Central memory CD4-positive, alpha-beta T cell (primary cell): ENCODE measurements around the gene DPPA4.
"Not testable (repeated sequence)": the region's sequence is repeated elsewhere in the genome, so short reads cannot be mapped to it uniquely, and the experiment has no call there.

Experiments used
- DNase-seq: peaks from one replicate; pipeline ENCODE4 v3.0.0; 2022
- total RNA-seq, 3 experiments: gene quantifications; one replicate each; lab custom pipeline; 2026; lab: John Stamatoyannopoulos, UW

The DPPA4 gene
- 0 reads per million in 3 experiments for total RNA-seq

- no peak for DNase-seq
Observed at GRCh38 chr3:109337393-109337792, at the start of gene DPPA4. Gene DPPA4, minus strand, starts transcription at chr3:109337546. Its CDS starts 29 bp downstream, at chr3:109337517.

DNA sequence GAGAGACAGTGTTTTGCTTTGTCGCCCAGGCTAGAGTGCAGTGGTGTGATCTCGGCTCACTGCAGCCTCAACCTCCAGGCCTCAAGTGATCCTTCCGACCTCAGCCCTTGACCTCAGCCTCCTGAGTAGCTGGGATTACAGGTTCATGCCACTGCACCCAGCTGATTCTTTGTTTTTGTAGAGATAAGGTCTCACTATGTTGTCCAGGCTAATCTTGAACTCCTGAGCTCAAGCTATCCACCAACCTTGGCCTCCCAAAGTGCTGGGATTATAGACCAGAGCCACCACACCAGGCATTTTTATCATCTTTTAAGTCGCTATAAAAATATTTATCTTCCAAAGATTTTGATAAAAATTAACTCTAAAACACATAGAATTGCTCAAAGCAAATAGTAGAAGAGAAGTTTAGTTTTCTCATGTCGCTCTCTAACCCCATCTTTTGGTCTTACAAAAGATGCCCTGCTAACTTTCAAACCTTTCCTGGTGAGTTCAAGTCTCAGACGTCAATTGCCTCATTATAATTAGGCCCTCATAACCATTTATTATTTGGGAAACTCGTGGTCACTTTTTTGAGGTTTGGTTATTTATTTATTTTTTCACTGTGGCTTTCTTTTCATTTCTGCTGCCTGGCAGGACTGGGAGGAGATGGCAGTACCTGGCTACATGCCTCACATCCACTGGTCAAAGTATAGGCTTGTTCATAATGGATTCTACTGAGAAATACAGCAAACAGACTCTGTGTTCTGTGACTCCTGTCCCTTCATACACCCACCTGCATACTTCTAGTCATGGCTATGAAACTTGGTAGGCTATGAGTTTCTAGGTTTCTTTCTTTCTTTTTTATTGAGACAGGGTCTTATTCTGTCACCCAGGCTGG, 48.3 kb upstream of the DPPA4 start:
- DNase-seq = no peak

- no peak for DNase-seq
Observed at GRCh38 chr3:109384164-109384563, 46.8 kb upstream of the DPPA4 start.

DNA sequence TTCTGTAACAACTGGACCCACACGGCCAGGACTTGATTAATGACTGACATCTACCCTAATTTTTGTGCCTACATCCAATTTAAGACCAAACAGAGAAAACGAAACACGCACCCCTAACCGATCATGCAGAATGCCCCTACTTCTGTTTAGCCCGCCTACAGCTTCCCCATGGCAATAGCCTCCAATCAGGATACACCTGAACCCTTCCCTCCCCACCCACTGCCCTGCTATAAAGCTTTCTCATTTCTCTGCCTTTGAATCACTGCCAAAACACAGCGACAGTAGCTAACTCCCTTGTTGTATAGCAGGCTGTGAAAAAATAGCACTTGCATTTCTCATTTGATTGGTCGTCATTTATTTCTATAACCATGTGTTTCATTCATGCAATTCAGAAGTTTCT, 45.2 kb upstream of the DPPA4 start:
- no peak for DNase-seq

GRCh38 chr3:109375975-109376374, 38.6 kb upstream of the DPPA4 start:
- DNase-seq = no peak

- not testable (repeated sequence) for DNase-seq
Observed at GRCh38 chr3:109374434-109374833, 37.1 kb upstream of the DPPA4 start.

DNA sequence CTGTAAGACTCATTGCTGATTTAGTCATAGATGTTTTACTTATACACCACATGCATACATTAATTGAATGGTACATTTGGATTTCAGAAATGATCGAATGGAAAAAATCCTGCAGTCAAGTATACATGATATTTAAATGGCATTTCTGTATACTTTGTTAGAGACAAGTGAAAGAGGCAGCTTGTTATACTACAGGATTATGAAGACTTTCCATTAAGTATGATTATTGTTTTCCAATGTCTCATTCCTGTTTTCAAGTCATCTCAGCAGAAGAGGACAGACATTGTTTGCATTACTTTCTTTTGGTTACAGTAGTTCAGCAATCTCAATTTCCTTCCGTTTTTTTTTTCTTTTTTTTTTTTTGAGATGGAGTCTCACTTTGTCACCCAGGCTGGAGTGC, 36.6 kb upstream of the DPPA4 start:
- DNase-seq = no peak

- no peak for DNase-seq
Observed at GRCh38 chr3:109372639-109373038, 35.3 kb upstream of the DPPA4 start.

- DNase-seq = no peak
Observed at GRCh38 chr3:109369510-109369909, 32.2 kb upstream of the DPPA4 start.

DNA sequence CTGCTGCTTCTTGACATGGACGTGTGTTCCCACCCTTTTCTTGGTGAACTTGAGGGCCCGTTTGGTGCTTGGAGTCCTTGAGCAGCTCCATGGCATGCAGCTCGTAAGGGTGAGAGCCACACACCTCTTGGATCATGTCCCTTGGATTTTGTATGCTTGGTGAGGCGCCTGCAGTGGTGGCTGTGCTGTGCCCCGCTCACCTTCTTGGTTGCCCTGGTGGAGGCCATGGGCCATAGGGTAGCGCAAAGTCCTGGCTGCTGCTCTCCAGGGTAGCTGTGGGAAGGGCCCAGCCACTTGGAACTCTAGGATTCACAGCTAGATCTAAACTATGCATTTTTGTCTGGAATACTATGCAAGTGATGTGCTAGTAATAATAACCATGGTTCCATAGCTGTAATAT, 26.7 kb upstream of the DPPA4 start:
- no peak for DNase-seq

GRCh38 chr3:109363634-109364033, 26.3 kb upstream of the DPPA4 start:
- DNase-seq = no peak

GRCh38 chr3:109362823-109363222, 25.5 kb upstream of the DPPA4 start:
- DNase-seq = no peak

GRCh38 chr3:109358809-109359208, 21.5 kb upstream of the DPPA4 start:
- DNase-seq = not testable (repeated sequence)

- DNase-seq = no peak
Observed at GRCh38 chr3:109356442-109357155, 19.3 kb upstream of the DPPA4 start.

DNA sequence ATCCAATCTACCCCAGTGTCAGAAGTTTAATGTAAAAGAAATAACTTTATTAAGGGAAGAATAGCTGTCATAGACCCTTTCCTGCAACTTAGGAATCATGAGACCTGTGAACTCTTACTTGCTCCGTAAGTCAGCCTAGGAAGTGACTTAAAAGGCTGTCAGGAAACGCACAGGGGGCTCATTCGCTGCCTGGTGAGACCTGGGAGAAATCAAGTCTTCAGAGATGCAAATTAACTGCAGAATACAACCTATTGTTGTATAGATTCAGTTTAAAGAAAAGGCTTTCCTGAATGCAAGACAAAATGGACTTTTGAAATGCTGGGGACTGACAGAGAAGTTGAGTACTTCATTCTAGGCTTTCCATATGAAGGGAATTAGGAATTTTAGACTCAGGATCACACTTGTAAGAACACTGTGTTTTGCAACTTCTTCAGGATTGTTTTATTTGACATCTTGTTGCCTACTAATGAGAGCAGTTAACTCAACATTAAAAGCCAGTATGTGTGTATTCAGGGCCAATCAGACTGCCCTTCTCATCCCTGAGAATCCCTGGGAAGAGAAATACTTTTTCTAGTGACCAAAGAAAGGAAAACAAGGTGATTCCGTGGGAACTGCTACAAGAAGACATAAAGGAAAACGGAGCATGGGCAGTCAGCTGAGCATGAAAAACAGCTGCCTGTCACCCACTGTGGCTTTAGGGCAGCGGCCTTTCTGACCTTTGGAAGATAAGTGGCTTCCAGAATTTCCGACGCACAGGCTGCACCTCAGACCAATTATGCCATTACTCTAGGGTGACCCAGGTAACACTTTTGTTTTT, 18.5 kb upstream of the DPPA4 start:
- DNase-seq = no peak

- no peak for DNase-seq
Observed at GRCh38 chr3:109353057-109353456, 15.7 kb upstream of the DPPA4 start.

DNA sequence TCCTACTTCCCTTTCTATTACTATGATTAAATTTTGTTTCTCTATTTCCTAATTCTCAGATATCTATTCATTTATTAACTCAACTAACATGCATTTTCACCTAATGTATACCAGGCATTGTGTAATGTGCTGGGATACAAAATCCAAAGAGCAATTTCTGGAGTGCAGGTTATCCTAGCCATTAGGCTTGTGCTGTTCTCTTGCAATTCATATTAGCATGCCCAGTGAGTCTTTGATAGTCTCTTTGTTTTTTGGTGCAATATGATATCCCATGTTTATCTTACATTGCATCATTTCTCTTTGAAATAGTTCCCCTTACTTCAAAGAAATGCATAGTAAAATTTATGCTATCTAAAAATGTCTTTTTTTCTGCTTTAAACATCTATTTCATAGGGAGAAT, 13.9 kb upstream of the DPPA4 start:
- no peak for DNase-seq

- DNase-seq = no peak
Observed at GRCh38 chr3:109346770-109347295, 9.5 kb upstream of the DPPA4 start.

DNA sequence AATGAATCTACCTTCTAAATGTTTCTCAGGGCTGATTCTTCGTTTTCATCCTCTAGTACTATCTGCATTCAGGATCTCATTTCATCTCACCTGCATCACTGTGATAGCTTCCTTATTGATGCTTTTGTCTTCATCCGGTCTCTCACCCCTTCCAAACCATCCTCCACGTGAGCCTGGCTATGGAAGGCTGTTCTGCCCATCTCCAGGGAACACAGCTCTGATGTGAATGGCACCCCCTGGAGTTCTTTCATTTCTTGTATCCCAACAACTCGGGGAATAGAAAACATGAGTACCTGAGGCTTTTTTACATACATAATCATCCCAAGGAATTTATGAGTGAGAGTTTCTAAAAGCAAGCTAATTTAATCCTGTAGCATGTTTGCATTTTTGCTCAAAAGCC, 8.8 kb upstream of the DPPA4 start:
- DNase-seq = no peak

DNA sequence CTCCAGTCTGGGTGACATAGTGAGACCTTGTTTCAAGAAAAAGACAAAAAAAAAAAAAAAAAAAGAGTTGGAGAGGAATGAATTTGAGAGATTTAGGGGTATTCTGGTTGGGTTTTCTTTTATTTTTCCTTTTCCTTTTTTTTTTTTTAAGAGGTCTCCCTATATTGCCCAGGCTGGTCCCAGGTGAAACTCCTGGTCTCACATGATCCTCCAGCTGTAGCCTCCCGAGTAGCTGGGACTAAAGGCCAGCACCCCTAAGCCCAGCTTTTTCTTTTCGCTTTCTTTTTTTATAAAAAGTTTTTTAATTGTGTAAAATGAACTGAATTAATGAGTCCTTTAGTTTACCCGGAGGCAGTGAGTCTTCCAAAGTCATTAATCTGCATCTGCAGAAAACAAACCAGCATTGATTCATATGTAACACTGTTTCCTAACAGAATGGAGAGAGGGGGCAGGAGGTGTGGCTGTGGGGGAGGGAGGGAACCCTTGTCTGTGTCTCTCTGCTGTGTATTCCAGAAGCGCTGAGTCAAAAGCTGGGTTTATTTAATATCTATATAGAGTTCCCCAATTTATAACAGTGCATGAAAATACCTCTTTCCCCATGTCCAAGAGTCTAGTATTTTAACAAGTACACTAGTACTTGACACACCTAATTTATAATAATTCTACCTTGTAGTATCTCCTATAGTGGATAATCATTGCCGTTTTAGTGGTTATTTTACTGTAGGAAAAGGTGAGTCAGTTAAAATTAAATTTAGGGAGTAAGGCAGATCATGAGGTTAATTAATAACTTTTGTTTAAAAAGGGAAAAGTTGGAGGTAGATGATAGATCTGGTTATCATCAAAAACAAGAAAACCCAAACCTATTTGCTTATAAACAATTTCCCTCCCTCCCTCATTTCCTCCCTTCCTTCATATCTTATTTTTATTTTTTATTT, 2.6 kb upstream of the DPPA4 start:
- DNase-seq = no peak

DNA sequence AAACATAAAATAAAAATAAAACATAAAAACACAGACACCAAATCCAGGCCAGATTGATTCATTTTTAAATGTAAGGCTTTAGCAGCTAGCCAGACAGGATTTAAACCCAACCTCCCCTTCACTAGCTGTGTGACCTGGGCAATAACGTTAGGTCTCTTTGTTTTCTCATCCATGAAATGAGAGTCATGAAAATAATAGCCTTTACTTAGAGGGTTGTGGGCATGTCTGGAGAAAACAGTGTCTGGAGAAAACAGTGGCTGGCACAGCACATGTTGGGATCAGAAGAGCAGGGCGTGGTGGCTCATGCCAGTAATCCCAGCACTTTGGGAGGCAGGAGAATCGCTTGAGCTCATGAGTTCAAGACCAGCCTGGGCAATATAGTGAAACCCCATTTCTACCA, 1.9 kb upstream of the DPPA4 start:
- DNase-seq = no peak

DNA sequence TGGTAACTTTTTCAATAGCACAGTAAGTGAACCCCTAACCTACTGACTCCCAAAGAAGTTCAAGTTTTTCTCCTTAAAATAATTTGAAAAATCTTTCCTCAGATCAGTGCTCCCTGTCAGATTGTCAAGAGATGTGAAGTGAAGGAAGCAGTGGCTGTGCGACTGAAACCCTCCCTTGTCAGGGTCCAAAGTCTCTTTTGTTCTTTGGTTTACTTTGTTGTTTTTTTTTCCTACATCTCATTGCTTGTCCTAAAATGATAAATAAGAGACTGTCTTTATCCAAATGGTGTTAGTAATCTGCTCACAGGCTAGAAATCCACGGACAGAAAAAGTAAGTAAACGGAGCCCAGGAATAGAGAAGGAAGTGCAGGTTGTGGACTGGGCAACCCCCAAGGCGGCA, 976 bp upstream of the DPPA4 start:
- no peak for DNase-seq
